ENCODE results near the gene ETS2.

ETS2 gene

GRCh38 chr21:38841472-38841871, 35.7 kb downstream of the ETS2 start:
- Histone ChIP-seq H3K4me3 (replicated peaks; ENCODE audit: insufficient read depth, low read length) (no peak overlapping the region), H3K27ac (replicated peaks) (no peak overlapping the region), H3K27me3 (ENCODE audit: insufficient read depth, poor library complexity, severe bottlenecking) (no peaks in the 10 kb centered on the region)
- no peak for DNase-seq (ENCODE audit: low read depth in 1 of 2, low spot score in 1 of 2)
- TF ChIP-seq SPI1 (IDR thresholded peaks at IDR 0.05; ENCODE audit: borderline replicate concordance, low read depth), result no peak
- no peak for TF ChIP-seq GABPA (IDR thresholded peaks at IDR 0.05; ENCODE audit: low read depth)
- no peak for TF ChIP-seq POLR2AphosphoS5 (IDR thresholded peaks at IDR 0.05; ENCODE audit: low read depth)
- TF ChIP-seq, protein P1, sequence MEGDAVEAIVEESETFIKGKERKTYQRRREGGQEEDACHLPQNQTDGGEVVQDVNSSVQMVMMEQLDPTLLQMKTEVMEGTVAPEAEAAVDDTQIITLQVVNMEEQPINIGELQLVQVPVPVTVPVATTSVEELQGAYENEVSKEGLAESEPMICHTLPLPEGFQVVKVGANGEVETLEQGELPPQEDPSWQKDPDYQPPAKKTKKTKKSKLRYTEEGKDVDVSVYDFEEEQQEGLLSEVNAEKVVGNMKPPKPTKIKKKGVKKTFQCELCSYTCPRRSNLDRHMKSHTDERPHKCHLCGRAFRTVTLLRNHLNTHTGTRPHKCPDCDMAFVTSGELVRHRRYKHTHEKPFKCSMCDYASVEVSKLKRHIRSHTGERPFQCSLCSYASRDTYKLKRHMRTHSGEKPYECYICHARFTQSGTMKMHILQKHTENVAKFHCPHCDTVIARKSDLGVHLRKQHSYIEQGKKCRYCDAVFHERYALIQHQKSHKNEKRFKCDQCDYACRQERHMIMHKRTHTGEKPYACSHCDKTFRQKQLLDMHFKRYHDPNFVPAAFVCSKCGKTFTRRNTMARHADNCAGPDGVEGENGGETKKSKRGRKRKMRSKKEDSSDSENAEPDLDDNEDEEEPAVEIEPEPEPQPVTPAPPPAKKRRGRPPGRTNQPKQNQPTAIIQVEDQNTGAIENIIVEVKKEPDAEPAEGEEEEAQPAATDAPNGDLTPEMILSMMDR (IDR thresholded peaks at IDR 0.05; ENCODE audit: insufficient read depth, low read length), result no peak
- TF ChIP-seq, protein P2, sequence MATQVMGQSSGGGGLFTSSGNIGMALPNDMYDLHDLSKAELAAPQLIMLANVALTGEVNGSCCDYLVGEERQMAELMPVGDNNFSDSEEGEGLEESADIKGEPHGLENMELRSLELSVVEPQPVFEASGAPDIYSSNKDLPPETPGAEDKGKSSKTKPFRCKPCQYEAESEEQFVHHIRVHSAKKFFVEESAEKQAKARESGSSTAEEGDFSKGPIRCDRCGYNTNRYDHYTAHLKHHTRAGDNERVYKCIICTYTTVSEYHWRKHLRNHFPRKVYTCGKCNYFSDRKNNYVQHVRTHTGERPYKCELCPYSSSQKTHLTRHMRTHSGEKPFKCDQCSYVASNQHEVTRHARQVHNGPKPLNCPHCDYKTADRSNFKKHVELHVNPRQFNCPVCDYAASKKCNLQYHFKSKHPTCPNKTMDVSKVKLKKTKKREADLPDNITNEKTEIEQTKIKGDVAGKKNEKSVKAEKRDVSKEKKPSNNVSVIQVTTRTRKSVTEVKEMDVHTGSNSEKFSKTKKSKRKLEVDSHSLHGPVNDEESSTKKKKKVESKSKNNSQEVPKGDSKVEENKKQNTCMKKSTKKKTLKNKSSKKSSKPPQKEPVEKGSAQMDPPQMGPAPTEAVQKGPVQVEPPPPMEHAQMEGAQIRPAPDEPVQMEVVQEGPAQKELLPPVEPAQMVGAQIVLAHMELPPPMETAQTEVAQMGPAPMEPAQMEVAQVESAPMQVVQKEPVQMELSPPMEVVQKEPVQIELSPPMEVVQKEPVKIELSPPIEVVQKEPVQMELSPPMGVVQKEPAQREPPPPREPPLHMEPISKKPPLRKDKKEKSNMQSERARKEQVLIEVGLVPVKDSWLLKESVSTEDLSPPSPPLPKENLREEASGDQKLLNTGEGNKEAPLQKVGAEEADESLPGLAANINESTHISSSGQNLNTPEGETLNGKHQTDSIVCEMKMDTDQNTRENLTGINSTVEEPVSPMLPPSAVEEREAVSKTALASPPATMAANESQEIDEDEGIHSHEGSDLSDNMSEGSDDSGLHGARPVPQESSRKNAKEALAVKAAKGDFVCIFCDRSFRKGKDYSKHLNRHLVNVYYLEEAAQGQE (IDR thresholded peaks at IDR 0.05; ENCODE audit: insufficient replicate concordance, low read depth), result no peak

- Histone ChIP-seq H3K27me3 (ENCODE audit: insufficient read depth, poor library complexity, severe bottlenecking) (no peaks in the 10 kb centered on the region), H3K27ac (replicated peaks) (no peak overlapping the region), H3K4me3 (replicated peaks; ENCODE audit: insufficient read depth, low read length) (no peak overlapping the region)
- TF ChIP-seq POLR2AphosphoS5 (IDR thresholded peaks at IDR 0.05; ENCODE audit: low read depth) (no peak), SPI1 (IDR thresholded peaks at IDR 0.05; ENCODE audit: borderline replicate concordance, low read depth) (no peak), GABPA (IDR thresholded peaks at IDR 0.05; ENCODE audit: low read depth) (no peak)
- TF ChIP-seq, protein P2 (IDR thresholded peaks at IDR 0.05; ENCODE audit: insufficient replicate concordance, low read depth), result no peak
- TF ChIP-seq, protein P1 (IDR thresholded peaks at IDR 0.05; ENCODE audit: insufficient read depth, low read length), result no peak
- DNase-seq (ENCODE audit: low read depth in 1 of 2, low spot score in 1 of 2), result no peak
These were observed 36.4 kb downstream of the ETS2 start for GRCh38 chr21:38842079-38842478.

- H3K27ac ChIP-seq (replicated peaks), result no peak overlapping the region
- DNase-seq (ENCODE audit: low read depth in 1 of 2, low spot score in 1 of 2), result no peak
- no peaks in the 10 kb centered on the region for H3K27me3 ChIP-seq (ENCODE audit: insufficient read depth, poor library complexity, severe bottlenecking)
- TF ChIP-seq, protein P2 (IDR thresholded peaks at IDR 0.05; ENCODE audit: insufficient replicate concordance, low read depth), result no peak
- no peak for TF ChIP-seq SPI1 (IDR thresholded peaks at IDR 0.05; ENCODE audit: borderline replicate concordance, low read depth)
- TF ChIP-seq, protein P1 (IDR thresholded peaks at IDR 0.05; ENCODE audit: insufficient read depth, low read length), result no peak
- no peak for TF ChIP-seq POLR2AphosphoS5 (IDR thresholded peaks at IDR 0.05; ENCODE audit: low read depth)
- TF ChIP-seq GABPA (IDR thresholded peaks at IDR 0.05; ENCODE audit: low read depth), result no peak
- no peak overlapping the region for H3K4me3 ChIP-seq (replicated peaks; ENCODE audit: insufficient read depth, low read length)
These were observed 37.6 kb downstream of the ETS2 start for GRCh38 chr21:38843379-38843778.
